ENCODE data around the gene MXD3.

MXD3 gene

DNA sequence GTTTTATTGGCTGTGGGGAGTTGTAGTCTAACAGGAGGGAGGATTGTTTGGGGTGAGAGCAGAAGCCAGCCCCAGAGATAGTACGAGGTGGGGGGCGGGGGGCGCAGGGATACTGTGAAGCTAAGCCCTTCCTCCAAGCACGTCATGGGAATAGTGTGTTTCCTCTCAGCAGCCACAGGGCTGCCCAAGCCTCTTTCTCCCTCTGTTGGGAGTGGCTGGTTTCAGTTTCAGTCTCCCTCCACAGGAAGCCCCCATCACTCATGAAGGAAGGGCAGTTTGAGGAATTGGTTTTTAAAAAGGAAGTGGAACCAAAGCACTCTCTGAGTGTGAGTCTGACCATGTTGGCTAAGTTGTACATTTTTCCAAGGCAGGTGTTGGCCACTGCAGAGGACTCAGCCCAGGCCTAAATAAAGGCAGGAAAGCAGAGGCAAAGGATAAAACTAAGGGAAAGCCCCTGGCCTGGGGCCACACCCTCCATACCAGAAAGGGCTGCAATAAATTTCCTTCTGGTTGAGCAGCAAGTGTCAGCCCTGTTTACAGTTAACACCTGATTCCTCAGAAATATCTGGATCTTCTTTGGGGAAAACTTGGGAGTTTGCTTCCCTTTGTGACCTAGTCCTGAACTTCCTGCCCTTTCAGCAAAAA lies 11.3 kb downstream of the MXD3 start:
- H3K4me3 ChIP-seq (ENCODE audit: low read depth, low read length) = peak overlapping the region; percentile 16
- peak; percentile 95 for DNase-seq (ENCODE audit: low read depth)
- TF ChIP-seq, protein P1, sequence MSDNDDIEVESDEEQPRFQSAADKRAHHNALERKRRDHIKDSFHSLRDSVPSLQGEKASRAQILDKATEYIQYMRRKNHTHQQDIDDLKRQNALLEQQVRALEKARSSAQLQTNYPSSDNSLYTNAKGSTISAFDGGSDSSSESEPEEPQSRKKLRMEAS (IDR thresholded peaks at IDR 0.05; ENCODE audit: low read depth, low read length) = peak; percentile 72
- TF ChIP-seq, protein P2, sequence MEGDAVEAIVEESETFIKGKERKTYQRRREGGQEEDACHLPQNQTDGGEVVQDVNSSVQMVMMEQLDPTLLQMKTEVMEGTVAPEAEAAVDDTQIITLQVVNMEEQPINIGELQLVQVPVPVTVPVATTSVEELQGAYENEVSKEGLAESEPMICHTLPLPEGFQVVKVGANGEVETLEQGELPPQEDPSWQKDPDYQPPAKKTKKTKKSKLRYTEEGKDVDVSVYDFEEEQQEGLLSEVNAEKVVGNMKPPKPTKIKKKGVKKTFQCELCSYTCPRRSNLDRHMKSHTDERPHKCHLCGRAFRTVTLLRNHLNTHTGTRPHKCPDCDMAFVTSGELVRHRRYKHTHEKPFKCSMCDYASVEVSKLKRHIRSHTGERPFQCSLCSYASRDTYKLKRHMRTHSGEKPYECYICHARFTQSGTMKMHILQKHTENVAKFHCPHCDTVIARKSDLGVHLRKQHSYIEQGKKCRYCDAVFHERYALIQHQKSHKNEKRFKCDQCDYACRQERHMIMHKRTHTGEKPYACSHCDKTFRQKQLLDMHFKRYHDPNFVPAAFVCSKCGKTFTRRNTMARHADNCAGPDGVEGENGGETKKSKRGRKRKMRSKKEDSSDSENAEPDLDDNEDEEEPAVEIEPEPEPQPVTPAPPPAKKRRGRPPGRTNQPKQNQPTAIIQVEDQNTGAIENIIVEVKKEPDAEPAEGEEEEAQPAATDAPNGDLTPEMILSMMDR (IDR thresholded peaks at IDR 0.05; ENCODE audit: low read depth, low read length) = peak; percentile 13
- TF ChIP-seq MYC (IDR thresholded peaks at IDR 0.05; ENCODE audit: low read depth, low read length) (peak; percentile 42), POLR2A (IDR thresholded peaks at IDR 0.05; ENCODE audit: extremely low read depth, insufficient read length) (no peak)

DNA sequence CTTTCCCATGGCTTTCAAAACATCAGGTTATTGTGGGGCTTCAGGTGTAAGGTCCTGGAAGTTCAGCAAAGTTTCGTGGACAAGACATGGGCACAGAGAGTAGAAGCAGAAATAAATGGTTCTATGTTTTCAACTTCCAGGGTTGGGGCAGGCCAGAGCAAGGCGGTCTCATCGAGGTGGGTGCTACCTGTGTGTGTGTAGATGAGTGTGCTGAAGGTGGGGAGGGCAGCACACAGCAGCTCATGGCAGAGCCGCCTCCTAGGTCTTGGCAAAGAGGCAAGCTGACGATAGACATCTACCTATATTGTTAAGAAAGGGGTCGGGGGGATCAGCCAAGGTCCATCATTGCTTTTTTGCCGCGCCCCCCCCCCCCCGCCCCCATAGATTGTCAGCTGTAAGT lies 12.0 kb downstream of the MXD3 start:
- DNase-seq (ENCODE audit: low read depth) = no peak
- H3K4me3 ChIP-seq (ENCODE audit: low read depth, low read length) = no peak overlapping the region
- TF ChIP-seq, protein P1 (IDR thresholded peaks at IDR 0.05; ENCODE audit: low read depth, low read length) = no peak
- TF ChIP-seq, protein P2 (IDR thresholded peaks at IDR 0.05; ENCODE audit: low read depth, low read length) = no peak
- TF ChIP-seq POLR2A (IDR thresholded peaks at IDR 0.05; ENCODE audit: extremely low read depth, insufficient read length) (no peak), MYC (IDR thresholded peaks at IDR 0.05; ENCODE audit: low read depth, low read length) (no peak)

DNA sequence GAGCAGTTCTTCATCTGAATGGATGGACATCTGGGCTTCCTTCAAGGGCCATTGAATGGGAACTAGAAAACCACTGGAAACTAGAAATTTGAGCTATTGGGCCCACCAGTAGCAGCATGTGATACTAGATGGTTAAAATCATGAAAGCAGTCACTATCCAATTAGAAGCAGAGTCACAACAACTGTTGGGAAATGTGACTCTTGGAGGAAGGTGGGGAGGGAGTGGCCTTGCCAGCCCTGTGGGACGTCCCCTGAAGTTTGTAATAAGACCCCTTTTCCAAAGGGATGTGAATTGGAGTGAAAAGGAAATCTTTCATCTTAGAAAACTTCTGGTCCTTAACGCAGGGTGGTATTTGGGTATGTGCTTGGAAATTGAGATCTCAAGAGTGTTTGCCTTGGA lies 13.8 kb downstream of the MXD3 start:
- TF ChIP-seq POLR2A (IDR thresholded peaks at IDR 0.05; ENCODE audit: extremely low read depth, insufficient read length) (no peak), MYC (IDR thresholded peaks at IDR 0.05; ENCODE audit: low read depth, low read length) (no peak)
- TF ChIP-seq, protein P1 (IDR thresholded peaks at IDR 0.05; ENCODE audit: low read depth, low read length) = no peak
- TF ChIP-seq, protein P2 (IDR thresholded peaks at IDR 0.05; ENCODE audit: low read depth, low read length) = no peak
- DNase-seq (ENCODE audit: low read depth) = no peak
- no peak overlapping the region for H3K4me3 ChIP-seq (ENCODE audit: low read depth, low read length)

DNA sequence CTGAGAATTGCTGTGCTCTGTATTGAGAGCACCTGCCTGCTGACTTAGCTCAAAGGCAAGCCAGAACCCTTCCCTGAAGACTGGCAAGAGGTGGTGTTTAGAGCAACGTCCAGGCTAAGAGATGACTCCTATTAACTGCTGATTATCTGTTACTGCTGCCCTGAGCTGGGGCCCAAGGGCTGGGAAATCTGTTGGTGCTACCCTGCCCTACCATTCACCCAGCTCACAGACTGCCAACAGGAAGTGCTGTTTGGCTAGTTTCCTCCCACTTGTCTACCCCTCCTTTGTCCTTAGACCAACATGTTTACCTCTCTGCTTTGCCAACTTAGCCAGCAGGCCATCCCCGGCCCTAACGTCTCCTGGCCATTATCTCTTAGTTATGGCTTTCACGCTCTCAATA lies 15.1 kb downstream of the MXD3 start:
- TF ChIP-seq POLR2A (IDR thresholded peaks at IDR 0.05; ENCODE audit: extremely low read depth, insufficient read length) = no peak
- TF ChIP-seq MYC (IDR thresholded peaks at IDR 0.05; ENCODE audit: low read depth, low read length) = no peak
- TF ChIP-seq, protein P1 (IDR thresholded peaks at IDR 0.05; ENCODE audit: low read depth, low read length) = no peak
- TF ChIP-seq, protein P2 (IDR thresholded peaks at IDR 0.05; ENCODE audit: low read depth, low read length) = no peak
- DNase-seq (ENCODE audit: low read depth) = peak; percentile 46
- no peak overlapping the region for H3K4me3 ChIP-seq (ENCODE audit: low read depth, low read length)

DNA sequence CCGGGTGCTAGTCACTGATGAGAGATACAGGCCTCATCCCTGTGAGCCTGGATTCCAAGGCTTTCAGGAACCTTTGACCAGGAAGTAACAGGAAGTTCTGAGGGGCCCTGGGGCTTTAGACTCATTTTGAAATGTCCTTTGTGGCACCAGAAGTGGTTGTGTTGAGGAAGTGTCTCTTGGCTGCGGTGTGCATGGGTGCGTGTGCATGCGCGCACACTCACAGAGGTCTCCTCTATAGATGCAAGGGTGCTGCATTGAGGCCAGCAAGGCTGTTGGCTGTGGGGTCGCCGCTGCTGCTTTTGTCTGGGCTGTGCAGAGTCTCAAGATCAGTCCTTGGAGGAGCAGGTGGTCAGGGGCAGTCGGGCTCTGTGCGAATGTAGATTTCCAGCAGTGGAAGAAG lies 15.8 kb downstream of the MXD3 start:
- DNase-seq (ENCODE audit: low read depth) = peak; percentile 43
- TF ChIP-seq MYC (IDR thresholded peaks at IDR 0.05; ENCODE audit: low read depth, low read length) (no peak), POLR2A (IDR thresholded peaks at IDR 0.05; ENCODE audit: extremely low read depth, insufficient read length) (no peak)
- TF ChIP-seq, protein P1 (IDR thresholded peaks at IDR 0.05; ENCODE audit: low read depth, low read length) = no peak
- TF ChIP-seq, protein P2 (IDR thresholded peaks at IDR 0.05; ENCODE audit: low read depth, low read length) = no peak
- no peak overlapping the region for H3K4me3 ChIP-seq (ENCODE audit: low read depth, low read length)
